AG04450 (cell line): Measurements from ENCODE around the gene RNF31. TPM values are rescaled to one million over a fixed set of nuclear protein-coding genes. Genes with fewer than 3 reads are reported as not detected.

Experiments
- CTCF ChIA-PET: fragments of 300-600, 350-600 bp; formaldehyde crosslinking; extraction: SDS; loops from one replicate; lab custom pipeline; 2022; ENCODE audit warnings: antibody characterized with exemption, inconsistent platforms; lab: Charles Lee
- POLR2A ChIA-PET: fragments of 350-600 bp; formaldehyde crosslinking; extraction: SDS; loops from one replicate; lab custom pipeline; 2021; ENCODE audit warnings: antibody characterized with exemption, inconsistent platforms; lab: Yijun Ruan, JAX
- DNase-seq: peaks from one replicate; pipeline ENCODE4 v3.0.0-alpha.2; 2011; ENCODE audit warnings: low read depth, low spot score
- H3K27ac ChIP-seq: one replicate; pipeline ENCODE4 v1.5.1; 2012; ENCODE audit warnings: low read depth, low read length, control low read depth
- H3K27me3 ChIP-seq: one replicate; pipeline ENCODE4 v1.6.0; 2012; ENCODE audit warnings: low read length; ENCODE audit not compliant: control insufficient read depth, insufficient read depth
- H3K4me3 ChIP-seq: 2 replicates; pipeline ENCODE4 v1.5.1; 2011; ENCODE audit warnings: mild to moderate bottlenecking, low read depth, low read length, control low read depth
- H3K9me3 ChIP-seq: 2 replicates; pipeline ENCODE4 v1.5.1; 2012; ENCODE audit warnings: low read length; ENCODE audit not compliant: control insufficient read depth, insufficient read depth
- CTCF ChIP-seq: IDR thresholded peaks from 2 replicates; pipeline ENCODE4 v1.5.1; 2011; ENCODE audit warnings: low read depth, low read length, control low read depth, inconsistent platforms
- polyA plus RNA-seq: library from polyadenylated mRNA; depleted of rRNA; stranded (reverse); fragments of >200 nt; gene quantifications from 2 replicates; pipeline ENCODE4 v1.2.3, GENCODE V29; 2011

The RNF31 gene
- polyA plus RNA-seq, 1 experiment: 7.4 TPM

GRCh38 chr14:24188251-24189058, 41.2 kb downstream of the RNF31 start, which contains the start of gene IPO4:
Gene IPO4 (minus strand): TSS chr14:24188816. CDS start chr14:24188787, 29 bp downstream.
- ChIA-PET POLR2A (interaction anchor here (0.8 to 1.5 kb wide), 4 partner anchors 7 to 178 kb away, joined by 3 to 9 read pairs (median 4); partner anchors contain the start of genes CHMP4A and TM9SF1), CTCF (interaction anchor here (0.6 to 2.7 kb wide), 2 partner anchors 28 to 46 kb away, joined by 3 to 10 read pairs; partner anchors contain the start of gene IRF9)
- peak; percentile 94 for DNase-seq
- Histone ChIP-seq H3K27ac (peak within 1 kb of the TSS; percentile 77), H3K9me3 (no peaks in the 10 kb centered on the region; the same call in 1 of the 2 replicates), H3K27me3 (no peaks in the 10 kb centered on the region), H3K4me3 (peak within 1 kb of the TSS; percentile 85)
- TF ChIP-seq CTCF: no peak

GRCh38 chr14:24189059-24189375, 41.7 kb downstream of the RNF31 start:
- no peak for DNase-seq
- H3K27ac ChIP-seq: peak overlapping the region; percentile 47
- H3K4me3 ChIP-seq: peak overlapping the region; percentile 31; the same call in 1 of the 2 replicates
- ChIA-PET CTCF (interaction anchor here (0.6 to 2.7 kb wide), 3 partner anchors 28 to 80 kb away, joined by 3 to 10 read pairs (median 3); partner anchors contain the start of gene IRF9), POLR2A (interaction anchor here (1.1 to 1.5 kb wide), 2 partner anchors 9 to 25 kb away, joined by 4 to 9 read pairs; partner anchors contain the start of gene CHMP4A)
- TF ChIP-seq CTCF: no peak
- H3K9me3 ChIP-seq: no peaks in the 10 kb centered on the region; the same call in 1 of the 2 replicates
- no peaks in the 10 kb centered on the region for H3K27me3 ChIP-seq

GRCh38 chr14:24189460-24189859, 42.2 kb downstream of the RNF31 start:
- POLR2A ChIA-PET: interaction anchor here (1.5 kb wide), 1 partner anchor 24 kb away, joined by 9 read pairs; the partner anchor contains the start of gene CHMP4A
- Histone ChIP-seq H3K27ac (peak overlapping the region; percentile 47), H3K9me3 (no peaks in the 10 kb centered on the region; the same call in 1 of the 2 replicates), H3K27me3 (no peaks in the 10 kb centered on the region), H3K4me3 (no peak overlapping the region)
- DNase-seq: no peak
- TF ChIP-seq CTCF: no peak
- CTCF ChIA-PET: interaction anchor here (0.9 to 1.0 kb wide), 2 partner anchors 54 to 81 kb away, joined by 3 read pairs; no protein-coding TSS in a partner anchor

GRCh38 chr14:24190416-24190815, 43.1 kb downstream of the RNF31 start:
- no peaks in the 10 kb centered on the region for H3K27me3 ChIP-seq
- TF ChIP-seq CTCF: no peak
- CTCF ChIA-PET: interaction anchor here (0.9 to 1.1 kb wide), 2 partner anchors 29 to 53 kb away, joined by 3 read pairs; partner anchors contain the start of gene IRF9

More at GRCh38 chr14:24190416-24190815, 43.1 kb downstream of the RNF31 start:
- Histone ChIP-seq H3K27ac (no peak overlapping the region), H3K9me3 (no peaks in the 10 kb centered on the region; the same call in 1 of the 2 replicates), H3K4me3 (no peak overlapping the region)
- DNase-seq: no peak
- POLR2A ChIA-PET: no interaction called here
